Endothelial cell of umbilical vein (primary cell): ENCODE data around the gene DAZAP1. TPM values are rescaled to one million over a fixed set of nuclear protein-coding genes. Genes with fewer than 3 reads are reported as not detected.
A peak's percentile ranks its signal among the peaks of the same experiment; 100 is the strongest.

Experiments used
- BruUV-seq: library from RNA; stranded (reverse); fragments of 400-500 nt; replicated peaks from 2 replicates; lab custom pipeline; 2021; lab: Mats Ljungman, UMichigan
- CTCF ChIA-PET: fragments of 300-600, 350-600 bp; sonication (Branson Sonifier 250); formaldehyde crosslinking; loops from one replicate; lab custom pipeline; 2021; ENCODE audit warnings: antibody characterized with exemption, inconsistent platforms; lab: Charles Lee
- POLR2A ChIA-PET: fragments of 300-600, 350-600 bp; sonication (Branson Sonifier 250); formaldehyde crosslinking; loops from one replicate; lab custom pipeline; 2021; ENCODE audit warnings: antibody characterized with exemption, inconsistent platforms; lab: Charles Lee
- DNase-seq: peaks from one replicate; pipeline ENCODE4 v3.0.0-alpha.2; 2011; ENCODE audit warnings: low read depth, low spot score
- FAIRE-seq: peaks from 2 replicates; lab custom pipeline; 2011; peaks lifted over from hg19 to GRCh38; lab: Jason Lieb, UNC
- H2AFZ ChIP-seq: 2 replicates; pipeline ENCODE4 v1.6.0; 2012; ENCODE audit warnings: low read depth, low read length, control low read depth, inconsistent platforms
- H3K27ac ChIP-seq: 2 replicates; pipeline ENCODE4 v1.5.1; 2011; ENCODE audit warnings: low read depth, mild to moderate bottlenecking, control low read depth, low read length, moderate library complexity; ENCODE audit not compliant: insufficient read depth
- H3K27me3 ChIP-seq, 2 experiments: 2 replicates each; pipeline versions ENCODE4 v1.6.0 to v1.6.1; 2011; ENCODE audit warnings: low read length in 2 of 2, mixed read lengths in 1 of 2; ENCODE audit not compliant: control insufficient read depth in 2 of 2, insufficient read depth in 2 of 2
- H3K36me3 ChIP-seq, 2 experiments: 2 replicates in 1 of 2; 3 replicates in 1 of 2; pipeline ENCODE4 v1.5.1; 2011; ENCODE audit warnings: low read length in 2 of 2, mild to moderate bottlenecking in 1 of 2, moderate library complexity in 1 of 2; ENCODE audit not compliant: control insufficient read depth in 2 of 2, insufficient read depth in 2 of 2; ENCODE audit errors: extremely low read depth in 1 of 2
- H3K4me1 ChIP-seq: 3 replicates; pipeline ENCODE4 v1.5.1; 2011; ENCODE audit warnings: mild to moderate bottlenecking, low read length; ENCODE audit not compliant: control insufficient read depth, insufficient read depth; ENCODE audit errors: extremely low read depth
- H3K4me2 ChIP-seq: 2 replicates; pipeline ENCODE4 v1.6.1; 2011; ENCODE audit warnings: low read length, control low read depth, mixed read lengths; ENCODE audit not compliant: insufficient read depth
- H3K4me3 ChIP-seq, 3 experiments: fragments of 200-600 bp in 1 of 3; sonication (generic), shearing (Covaris generic) in 1 of 3; replicated peaks in 1 of 3; 2 replicates each; pipeline ENCODE4 v1.5.1; 2011 to 2016; ENCODE audit warnings: control low read depth in 3 of 3, low read length in 3 of 3, mild to moderate bottlenecking in 2 of 3, inconsistent platforms in 1 of 3, low read depth in 1 of 3, moderate library complexity in 1 of 3; ENCODE audit not compliant: insufficient read depth in 1 of 3
- H3K79me2 ChIP-seq: 2 replicates; pipeline ENCODE4 v1.6.0; 2012; ENCODE audit warnings: low read length, inconsistent platforms; ENCODE audit not compliant: control insufficient read depth, insufficient read depth
- H3K9ac ChIP-seq: replicated peaks from 2 replicates; pipeline ENCODE3; 2011; ENCODE audit warnings: low read length, control low read depth; ENCODE audit not compliant: insufficient read depth; ENCODE audit errors: extremely low read depth
- H3K9me1 ChIP-seq: replicated peaks from 3 replicates; pipeline ENCODE4 v1.6.0; 2011; ENCODE audit warnings: mild to moderate bottlenecking, low read length; ENCODE audit not compliant: control insufficient read depth, insufficient read depth; ENCODE audit errors: extremely low read depth
- H3K9me3 ChIP-seq: replicated peaks from 2 replicates; pipeline ENCODE4 v1.5.1; 2012; ENCODE audit warnings: low read length, inconsistent platforms; ENCODE audit not compliant: control insufficient read depth, insufficient read depth
- H4K20me1 ChIP-seq: replicated peaks from 2 replicates; pipeline ENCODE3; 2011; ENCODE audit warnings: mild to moderate bottlenecking, low read length; ENCODE audit not compliant: control insufficient read depth, insufficient read depth; ENCODE audit errors: extremely low read depth
- CTCF ChIP-seq, 2 donors: IDR thresholded peaks; 1 replicate in 1 of 2; 2 replicates in 1 of 2; pipeline ENCODE4 v1.5.1; 2011; ENCODE audit warnings: low read length in 2 of 2, mild to moderate bottlenecking in 2 of 2, moderate library complexity in 2 of 2, control low read depth in 1 of 2, inconsistent platforms in 1 of 2, low read depth in 1 of 2; ENCODE audit not compliant: insufficient read depth in 1 of 2; ENCODE audit errors: extremely low read depth in 1 of 2
- EZH2 ChIP-seq: IDR thresholded peaks from 2 replicates; pipeline ENCODE4 v1.6.1; 2012; ENCODE audit warnings: borderline replicate concordance, low read depth, mild to moderate bottlenecking, moderate library complexity, low read length, inconsistent platforms; ENCODE audit not compliant: severe bottlenecking
- FOS ChIP-seq: IDR thresholded peaks from 2 replicates; pipeline ENCODE4 v1.6.1; 2011; ENCODE audit warnings: mild to moderate bottlenecking, low read length, moderate library complexity, borderline replicate concordance; ENCODE audit not compliant: insufficient read depth
- GATA2 ChIP-seq: IDR thresholded peaks from 2 replicates; pipeline ENCODE4 v1.7.0; 2011; ENCODE audit warnings: low read depth, mild to moderate bottlenecking, moderate library complexity, mixed read lengths, low read length; ENCODE audit not compliant: insufficient read length, insufficient read depth
- JUN ChIP-seq: IDR thresholded peaks from 2 replicates; pipeline ENCODE4 v1.6.1; 2011; ENCODE audit warnings: borderline replicate concordance, low read depth; ENCODE audit not compliant: insufficient read length, insufficient read depth
- MAX ChIP-seq: IDR thresholded peaks from 2 replicates; pipeline ENCODE4 v1.6.1; 2011; ENCODE audit not compliant: insufficient read depth, insufficient read length
- MYC ChIP-seq: IDR thresholded peaks from one replicate; pipeline ENCODE4 v1.6.1; 2011; ENCODE audit warnings: mild to moderate bottlenecking, low read depth, low read length
- POLR2A ChIP-seq: IDR thresholded peaks from 2 replicates; pipeline ENCODE4 v1.6.1; 2012; ENCODE audit warnings: low read depth, mild to moderate bottlenecking, control low read depth, low read length
- POLR2AphosphoS5 ChIP-seq: IDR thresholded peaks from 2 replicates; pipeline ENCODE4 v1.6.1; 2012; ENCODE audit warnings: low read depth, mild to moderate bottlenecking, control low read depth, low read length, moderate library complexity; ENCODE audit not compliant: insufficient read depth
- dilution Hi-C: fragments of 300-500 bp; cut with MboI; formaldehyde crosslinking; loops from one replicate; pipeline ENCODE4 v1.15.0; 2019; ENCODE audit warnings: low sequenced_read_pairs; ENCODE audit not compliant: extremely low pct_ligation_motif_present
- intact Hi-C: fragments of 100-400 bp; cut with micrococcal nuclease; formaldehyde crosslinking; loops from one replicate; pipeline ENCODE4 v1.10.0; 2022
- polyA plus RNA-seq, 4 experiments: library from polyadenylated mRNA; depleted of rRNA in 3 of 4; stranded (reverse) in 3 of 4; unstranded in 1 of 4; fragments of >200 nt; gene quantifications; 2 replicates each; pipeline versions ENCODE4 v1.2.1 to v1.2.3, GENCODE V29; 2011 to 2012; ENCODE audit warnings: missing spikeins in 1 of 4
- total RNA-seq: library from RNA; stranded (reverse); gene quantifications from 2 replicates; pipeline ENCODE4 v1.2.3, GENCODE V29; 2021

DAZAP1 gene
- total and polyA plus RNA-seq, 2 donors (not counting 3 experiments of a cell fraction or from before 2014, with no cell fraction given) = 50.1 to 187 TPM

- no peak overlapping the region for H2AFZ ChIP-seq
- no peak overlapping the region for H3K9ac ChIP-seq
- H3K4me3 ChIP-seq = no peak overlapping the region
- no peak for FAIRE-seq
- intact Hi-C loops (no loop called here), dilution Hi-C loops (no loop called here)
- no peaks in the 10 kb centered on the region for H3K9me3 ChIP-seq
- no peak for DNase-seq
- ChIA-PET CTCF (interaction anchor here (2.4 to 3.7 kb wide), 2 partner anchors 9 to 12 kb away, joined by 14 to 28 read pairs; no protein-coding TSS in a partner anchor), POLR2A (no interaction called here)
- no peaks in the 10 kb centered on the region for H3K9me1 ChIP-seq
- no peaks in the 10 kb centered on the region for H3K36me3 ChIP-seq
- H3K4me2 ChIP-seq = no peak overlapping the region
- H3K27me3 ChIP-seq = peaks cover 31 to 47% of the 10 kb centered on the region in 2 experiments
- no peaks in the 10 kb centered on the region for H3K79me2 ChIP-seq
- TF ChIP-seq FOS (no peak), EZH2 (peak; percentile 12)
- no peaks in the 10 kb centered on the region for H4K20me1 ChIP-seq
- BruUV-seq = no TSS peak
- no peak overlapping the region for H3K27ac ChIP-seq
- H3K4me1 ChIP-seq = no peaks in the 10 kb centered on the region
Measured at GRCh38 chr19:1453525-1454364, 46.4 kb downstream of the DAZAP1 start.

GRCh38 chr19:1455002-1455335 is 47.6 kb downstream of the DAZAP1 start:
- Histone ChIP-seq H4K20me1 (no peaks in the 10 kb centered on the region), H3K9me3 (no peaks in the 10 kb centered on the region), H3K9ac (no peak overlapping the region), H3K27ac (no peak overlapping the region), H3K36me3 (no peaks in the 10 kb centered on the region), H3K79me2 (no peaks in the 10 kb centered on the region), H3K27me3 (peaks cover 32 to 36% of the 10 kb centered on the region in 2 experiments), H2AFZ (no peak overlapping the region), H3K4me1 (no peaks in the 10 kb centered on the region), H3K9me1 (no peaks in the 10 kb centered on the region), H3K4me2 (no peak overlapping the region), H3K4me3 (no peak overlapping the region)
- intact Hi-C loops = no loop called here
- FAIRE-seq (peak; percentile 76), DNase-seq (peak; percentile 86)
- ChIA-PET CTCF (interaction anchor here (0.6 to 3.7 kb wide), 3 partner anchors 10 to 267 kb away, joined by 4 to 28 read pairs (median 11); no protein-coding TSS in a partner anchor), POLR2A (interaction anchor here (0.6 kb wide), 1 partner anchor 1522 kb away, joined by 4 read pairs; no protein-coding TSS in a partner anchor)
- TF ChIP-seq POLR2A (no peak), MAX (no peak), GATA2 (no peak), MYC (no peak), JUN (no peak), EZH2 (no peak), CTCF (IDR thresholded peaks at IDR 0.05; ENCODE audit: extremely low read depth in 1 of 2, insufficient read depth in 1 of 2, low read depth in 1 of 2, low read length in 2 of 2) (no peak), POLR2AphosphoS5 (no peak), FOS (no peak)
- BruUV-seq = no TSS peak
- dilution Hi-C loops = no loop called here
